HCT116 (cell line): ENCODE measurements around the gene TMEM198. TPM values are rescaled to one million over a fixed set of nuclear protein-coding genes. Genes with fewer than 3 reads are reported as not detected.

Source experiments
- ATAC-seq: fragments of 200-7000 bp; cut with Tn5 transposase; 2 replicates; pipeline ENCODE4 v1.9.1; 2020; ENCODE audit warnings: mild to moderate bottlenecking, moderate library complexity
- BruUV-seq: library from RNA; stranded (reverse); fragments of 400-500 nt; replicated peaks from 2 replicates; lab custom pipeline; 2021; lab: Mats Ljungman, UMichigan
- CTCF ChIA-PET: fragments of 300-600 bp; sonication (Branson Sonifier 250); formaldehyde crosslinking; loops from one replicate; lab custom pipeline; 2021; ENCODE audit warnings: antibody characterized with exemption; lab: Charles Lee
- POLR2A ChIA-PET: fragments of 300-600, 350-600 bp; sonication (Branson Sonifier 250); formaldehyde crosslinking; loops from one replicate; lab custom pipeline; 2021; ENCODE audit warnings: antibody characterized with exemption; lab: Charles Lee
- RAD21 ChIA-PET, 2 experiments: fragments of 300-600 bp; sonication (Branson Sonifier 250); formaldehyde crosslinking; loops; one replicate each; lab custom pipeline; 2023; ENCODE audit warnings: low total read pairs in 2 of 2; ENCODE audit not compliant: uncharacterized antibody in 2 of 2, unreplicated experiment in 2 of 2, low non-redundant PET in 1 of 2; lab: Charles Lee
- DNase-seq: peaks from one replicate; pipeline ENCODE4 v3.0.0-alpha.2; 2010; ENCODE audit warnings: low read depth, low spot score
- H2AFZ ChIP-seq: fragments of 200-600 bp; shearing (Covaris generic), sonication (generic); 2 replicates; pipeline ENCODE4 v1.6.1; 2017; ENCODE audit warnings: low read depth, mixed run types, mixed read lengths, antibody characterized with exemption, low read length; ENCODE audit not compliant: poor library complexity, severe bottlenecking
- H3K27ac ChIP-seq: 2 replicates; pipeline ENCODE4 v1.5.1; 2012; ENCODE audit warnings: low read depth, low read length
- H3K27me3 ChIP-seq: fragments of 200-600 bp; sonication (generic); 2 replicates; pipeline ENCODE4 v1.6.1; 2016; ENCODE audit warnings: mixed run types, low read length, mixed read lengths; ENCODE audit not compliant: insufficient read depth
- H3K36me3 ChIP-seq, 2 experiments: fragments of 200-500 bp in 1 of 2; fragments of 200-600 bp in 1 of 2; sonication (Bioruptor generic) in 1 of 2; sonication (generic) in 1 of 2; 2 replicates each; pipeline versions ENCODE4 v1.5.1 to v1.6.1; 2014 to 2016; ENCODE audit warnings: low read length in 2 of 2, inconsistent platforms in 1 of 2, mixed read lengths in 1 of 2, mixed run types in 1 of 2; ENCODE audit not compliant: insufficient read depth in 2 of 2, control insufficient read depth in 1 of 2
- H3K4me1 ChIP-seq, 2 experiments: fragments of 200-600 bp in 1 of 2; sonication (generic) in 1 of 2; 2 replicates each; pipeline versions ENCODE4 v1.5.1 to v1.6.1; 2012 to 2017; ENCODE audit warnings: low read length in 2 of 2, inconsistent platforms in 1 of 2, mild to moderate bottlenecking in 1 of 2, mixed read lengths in 1 of 2, mixed run types in 1 of 2, moderate library complexity in 1 of 2; ENCODE audit not compliant: insufficient read depth in 2 of 2, control insufficient read depth in 1 of 2
- H3K4me2 ChIP-seq: fragments of 200-600 bp; sonication (generic); 2 replicates; pipeline ENCODE4 v1.6.1; 2017; ENCODE audit warnings: mixed run types, low read length, mixed read lengths
- H3K4me3 ChIP-seq, 2 experiments: fragments of 200-600 bp in 1 of 2; sonication (generic) in 1 of 2; replicated peaks in 1 of 2; 2 replicates each; pipeline ENCODE4 v1.5.1; 2011 to 2016; ENCODE audit warnings: low read length in 2 of 2, control low read depth in 1 of 2, low read depth in 1 of 2, mild to moderate bottlenecking in 1 of 2, mixed read lengths in 1 of 2, mixed run types in 1 of 2
- H3K79me2 ChIP-seq: fragments of 200-600 bp; sonication (generic); 2 replicates; pipeline ENCODE4 v1.6.1; 2017; ENCODE audit warnings: mild to moderate bottlenecking, mixed run types, low read length, moderate library complexity, mixed read lengths; ENCODE audit not compliant: insufficient read depth
- H3K9ac ChIP-seq: fragments of 200-600 bp; sonication (generic); 2 replicates; pipeline ENCODE4 v1.6.1; 2016; ENCODE audit warnings: low read length, mixed read lengths
- H3K9me2 ChIP-seq: fragments of 200-600 bp; sonication (generic), shearing (Covaris generic); 2 replicates; pipeline ENCODE4 v1.6.1; 2017; ENCODE audit warnings: mixed run types, mild to moderate bottlenecking, moderate library complexity; ENCODE audit not compliant: insufficient read depth
- H3K9me3 ChIP-seq, 2 experiments: fragments of 200-500 bp in 1 of 2; fragments of 200-600 bp in 1 of 2; sonication (Bioruptor generic) in 1 of 2; sonication (generic) in 1 of 2; 2 replicates each; pipeline ENCODE4 v1.6.1; 2014 to 2017; ENCODE audit warnings: low read length in 2 of 2, mixed read lengths in 2 of 2, inconsistent platforms in 1 of 2, low read depth in 1 of 2, mild to moderate bottlenecking in 1 of 2, mixed run types in 1 of 2, moderate library complexity in 1 of 2; ENCODE audit not compliant: control insufficient read depth in 1 of 2, insufficient read depth in 1 of 2
- H4K20me1 ChIP-seq: fragments of 200-600 bp; sonication (generic), shearing (Covaris generic); 2 replicates; pipeline ENCODE4 v1.6.1; 2017; ENCODE audit warnings: mixed run types, mild to moderate bottlenecking, moderate library complexity; ENCODE audit not compliant: insufficient read depth
- CTCF ChIP-seq, 3 experiments: fragments of 200-600 bp in 1 of 3; sonication (generic) in 1 of 3; IDR thresholded peaks in 2 of 3; conservative IDR thresholded peaks in 1 of 3; 2 replicates each; pipeline ENCODE4 v1.5.1; 2012 to 2017; ENCODE audit warnings: low read depth in 2 of 3, low read length in 2 of 3, antibody characterized with exemption in 1 of 3, borderline replicate concordance in 1 of 3, control low read depth in 1 of 3, mild to moderate bottlenecking in 1 of 3, mixed read lengths in 1 of 3, mixed run types in 1 of 3, moderate library complexity in 1 of 3; ENCODE audit not compliant: insufficient read depth in 1 of 3
- ELF1 ChIP-seq: IDR thresholded peaks from 2 replicates; pipeline ENCODE4 v1.6.1; 2012; ENCODE audit warnings: low read depth, borderline replicate concordance
- POLR2A ChIP-seq: IDR thresholded peaks from 2 replicates; pipeline ENCODE4 v1.7.0; 2011; ENCODE audit warnings: borderline replicate concordance; ENCODE audit not compliant: insufficient read depth, insufficient read length; ENCODE audit errors: extremely low read depth
- POLR2AphosphoS5 ChIP-seq: IDR thresholded peaks from 2 replicates; pipeline ENCODE4 v1.6.1; 2011; ENCODE audit warnings: mild to moderate bottlenecking, low read depth, low read length, moderate library complexity
- SIN3A ChIP-seq: IDR thresholded peaks from 2 replicates; pipeline ENCODE4 v1.6.1; 2012; ENCODE audit warnings: low read depth
- ZBTB33 ChIP-seq: IDR thresholded peaks from 2 replicates; pipeline ENCODE4 v1.6.1; 2011; ENCODE audit warnings: mild to moderate bottlenecking, low read length, moderate library complexity; ENCODE audit not compliant: insufficient replicate concordance; ENCODE audit errors: extremely low read depth
- intact Hi-C: fragments of 100-400 bp; cut with micrococcal nuclease; formaldehyde crosslinking; loops from 2 replicates; pipeline ENCODE4 v1.10.0; 2022
- total RNA-seq: library from RNA; stranded (reverse); gene quantifications from one replicate; pipeline ENCODE4 v1.2.1, GENCODE V29; 2021; ENCODE audit not compliant: unreplicated experiment

TMEM198 gene
- total RNA-seq, 1 experiment from 2014 or later: 2.1 TPM

GRCh38 chr2:219567131-219567530 lies 23.3 kb downstream of the TMEM198 start:
- no peaks in the 10 kb centered on the region for H3K9me2 ChIP-seq
- no peak for DNase-seq
- H3K79me2 ChIP-seq: no peaks in the 10 kb centered on the region
- H3K4me3 ChIP-seq: no peak overlapping the region
- ChIA-PET RAD21 (no interaction called here), CTCF (no interaction called here), POLR2A (no interaction called here)
- no peak for TF ChIP-seq ZBTB33
- no peak for TF ChIP-seq POLR2A
- TF ChIP-seq POLR2AphosphoS5: no peak
- no peak for TF ChIP-seq ELF1
- H3K27ac ChIP-seq: no peak overlapping the region
- H2AFZ ChIP-seq: no peak overlapping the region
- no TSS peak for BruUV-seq
- ATAC-seq: no peak
- no peak overlapping the region for H3K4me2 ChIP-seq
- no peaks in the 10 kb centered on the region for H3K9me3 ChIP-seq
- intact Hi-C loops: no loop called here
- H3K9ac ChIP-seq: no peak overlapping the region
- H4K20me1 ChIP-seq: no peaks in the 10 kb centered on the region
- no peaks in the 10 kb centered on the region for H3K4me1 ChIP-seq
- no peaks in the 10 kb centered on the region for H3K36me3 ChIP-seq
- H3K27me3 ChIP-seq: no peaks in the 10 kb centered on the region

- BruUV-seq: no TSS peak
- H2AFZ ChIP-seq: no peak overlapping the region
- no peak for DNase-seq
- intact Hi-C loops: no loop called here
- no peak overlapping the region for H3K4me3 ChIP-seq
- H3K9ac ChIP-seq: no peak overlapping the region
- H3K36me3 ChIP-seq: no peaks in the 10 kb centered on the region
- no peak overlapping the region for H3K4me2 ChIP-seq
- ChIA-PET CTCF (no interaction called here), RAD21 (no interaction called here), POLR2A (no interaction called here)
- no peaks in the 10 kb centered on the region for H3K4me1 ChIP-seq
- H3K9me3 ChIP-seq: no peaks in the 10 kb centered on the region
- no peaks in the 10 kb centered on the region for H3K27me3 ChIP-seq
- H4K20me1 ChIP-seq: no peaks in the 10 kb centered on the region
- no peaks in the 10 kb centered on the region for H3K9me2 ChIP-seq
- no peak for ATAC-seq
- H3K27ac ChIP-seq: no peak overlapping the region
- TF ChIP-seq POLR2AphosphoS5 (no peak), SIN3A (no peak), CTCF (IDR thresholded peaks at IDR 0.05 in 2 of 3, conservative IDR thresholded peaks at IDR 0.05 in 1 of 3; ENCODE audit: borderline replicate concordance in 1 of 3, insufficient read depth in 1 of 3, low read depth in 2 of 3, low read length in 2 of 3) (no peak)
- no peaks in the 10 kb centered on the region for H3K79me2 ChIP-seq
Observed at GRCh38 chr2:219567791-219568361, 24.0 kb downstream of the TMEM198 start.
